Measurements from ENCODE around the gene APBB1.

DNA sequence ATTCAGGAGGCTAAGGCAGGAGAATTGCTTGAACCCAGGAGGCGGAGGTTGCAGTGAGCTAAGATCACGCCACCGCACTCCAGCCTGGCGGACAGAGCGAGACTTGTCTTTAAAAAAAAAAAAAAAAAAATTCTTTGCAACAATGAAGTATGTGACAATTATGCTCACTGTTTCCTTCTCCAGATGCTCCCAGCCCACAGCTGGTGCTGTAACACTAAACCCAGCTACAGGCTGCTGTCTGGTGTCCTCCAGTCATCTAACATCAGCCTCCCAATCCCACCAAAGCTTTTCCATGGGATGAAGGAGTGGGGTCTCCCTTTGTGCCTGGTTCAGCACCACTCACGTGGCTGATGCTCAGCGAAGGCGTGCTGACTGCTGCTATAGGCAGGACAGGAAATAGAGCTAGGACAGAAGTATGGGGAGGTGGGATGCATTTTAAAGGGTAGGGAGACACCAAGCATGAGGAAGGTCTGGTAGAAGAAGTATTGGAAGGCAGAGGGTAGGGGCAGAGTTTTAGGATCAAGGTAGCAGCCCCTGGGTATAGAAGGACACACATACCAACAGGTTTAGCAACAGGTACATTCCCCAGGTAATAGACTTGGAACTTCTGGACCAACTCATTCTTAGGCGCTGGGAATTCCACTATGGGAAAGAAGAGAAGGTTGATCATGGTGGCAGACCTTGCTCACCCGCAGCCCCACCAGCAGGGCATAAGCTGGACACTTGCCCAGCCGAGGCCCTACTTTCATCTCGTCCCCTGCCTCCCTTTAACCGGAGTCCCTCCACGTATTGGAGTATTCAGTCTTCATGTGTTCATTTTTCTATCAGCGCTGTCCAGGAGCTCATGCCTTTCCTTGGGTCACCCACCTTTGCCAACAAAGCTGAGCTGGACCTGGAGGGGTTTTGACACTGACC lies 18.2 kb downstream of the APBB1 start:
- no peak for TF ChIP-seq YY1 (IDR thresholded peaks at IDR 0.05; ENCODE audit: insufficient read depth, insufficient read length)
- TF ChIP-seq ZNF274 (IDR thresholded peaks at IDR 0.05; ENCODE audit: low read depth, low read length), result no peak
